ENCODE data around the gene KHDC4. TPM values are rescaled to one million over a fixed set of nuclear protein-coding genes. Genes with fewer than 3 reads are reported as not detected.
A peak's percentile ranks its signal among the peaks of the same experiment; 100 is the strongest.

KHDC4 gene
- total and polyA plus RNA-seq, 10 of the 15 experiments (the other 5 are each of a cell fraction or from before 2014, with no cell fraction given), result 11.7 to 109 (median 41.9) TPM

GRCh38 chr1:155951753-155952504, 17.7 kb upstream of the KHDC4 start:
- 18% methylated on average over 6 of the region's 6 CpGs for WGBS (ENCODE audit: insufficient coverage, insufficient replicate concordance, low lambda C conversion rate, missing lambda C conversion rate)
- in situ Hi-C loops (cut with MboI), result no loop called here
- intact Hi-C loops (cut with micrococcal nuclease; ENCODE audit: unreplicated experiment), result no loop called here
- Histone ChIP-seq H3K79me2 (ENCODE audit: control insufficient read depth, insufficient read depth, low read length) (no peaks in the 10 kb centered on the region), H3K9me3 (replicated peaks; ENCODE audit: control insufficient read depth, insufficient read depth, low read length) (no peaks in the 10 kb centered on the region), H3K36me3 (ENCODE audit: control insufficient read depth in 2 of 2, insufficient read depth in 2 of 2, low read length in 1 of 2) (peaks cover 45 to 61% of the 10 kb centered on the region in 2 experiments), H3K4me2 (ENCODE audit: control insufficient read depth, insufficient read depth) (no peak overlapping the region), H3K9ac (ENCODE audit: control insufficient read depth, insufficient read depth, low read length) (no peak overlapping the region), H3K4me1 (ENCODE audit: control insufficient read depth, insufficient read depth, low read length) (peaks cover 8% of the 10 kb centered on the region), H3K27ac (ENCODE audit: control insufficient read depth, insufficient read depth) (no peak overlapping the region), H2AFZ (ENCODE audit: control insufficient read depth, low read depth, low read length) (no peak overlapping the region), H3K27me3 (replicated peaks in 1 of 2; ENCODE audit: control insufficient read depth in 2 of 2, insufficient read depth in 2 of 2, low read length in 1 of 2) (no peaks in the 10 kb centered on the region), H3K4me3 (no peak overlapping the region), H4K20me1 (ENCODE audit: control insufficient read depth, insufficient read depth) (no peaks in the 10 kb centered on the region)
- POLR2A ChIA-PET, result interaction anchor here (0.5 to 1.3 kb wide), 2 partner anchors 23 to 33 kb away, joined by 3 to 6 read pairs; no protein-coding TSS in a partner anchor
- RAD21 ChIA-PET (ENCODE audit: unreplicated experiment), result no interaction called here
- no peak for DNase-seq (ENCODE audit: low read depth, low spot score)
- TF ChIP-seq ZNF274 (IDR thresholded peaks at IDR 0.05; ENCODE audit: insufficient read depth, insufficient read length) (no peak), ZNF592 (IDR thresholded peaks at IDR 0.05) (no peak), IRF4 (IDR thresholded peaks at IDR 0.05; ENCODE audit: low read depth, low read length) (no peak), NR2C2 (IDR thresholded peaks at IDR 0.05; ENCODE audit: borderline replicate concordance, control insufficient read depth, insufficient read length, low read depth) (no peak), POLR2A (IDR thresholded peaks at IDR 0.05; ENCODE audit: low read depth, low read length) (peak; percentile 44), NFYB (IDR thresholded peaks at IDR 0.05; ENCODE audit: insufficient read depth, low read depth, low read length) (no peak), BHLHE40 (IDR thresholded peaks at IDR 0.05; ENCODE audit: borderline replicate concordance in 1 of 2, low read depth in 2 of 2, low read length in 1 of 2) (no peak)
- SMC1A ChIA-PET (ENCODE audit: uncharacterized antibody, unreplicated experiment), result interaction anchor here (0.7 to 0.9 kb wide), 2 partner anchors 25 to 29 kb away, joined by 3 to 5 read pairs; no protein-coding TSS in a partner anchor
- CTCF ChIA-PET, result interaction anchor here (0.9 to 1.2 kb wide), 2 partner anchors 38 to 100 kb away, joined by 3 to 5 read pairs; no protein-coding TSS in a partner anchor
- no peak for FAIRE-seq
- peak; percentile 54 for ATAC-seq
- BruUV-seq (replicated peaks), result no TSS peak
